ENCODE measurements around the gene TAF6L.
"Not testable (repeated sequence)": the region's sequence is repeated elsewhere in the genome, so short reads cannot be mapped to it uniquely, and the experiment has no call there.

The TAF6L gene

GRCh38 chr11:62805961-62806441, 34.8 kb downstream of the TAF6L start:
- DNase-seq: no peak

GRCh38 chr11:62806611-62807121, 35.5 kb downstream of the TAF6L start:
- DNase-seq: no peak

- DNase-seq: no peak
Measured at GRCh38 chr11:62810748-62811147, 39.6 kb downstream of the TAF6L start.

- DNase-seq: no peak
Measured at GRCh38 chr11:62811659-62812058, 40.5 kb downstream of the TAF6L start.

- no peak for DNase-seq
Measured at GRCh38 chr11:62816557-62816956, 45.4 kb downstream of the TAF6L start.

GRCh38 chr11:62817129-62817528, 45.9 kb downstream of the TAF6L start:
- no peak for DNase-seq

- no peak for DNase-seq
Measured at GRCh38 chr11:62823677-62824076, 52.5 kb downstream of the TAF6L start.

- DNase-seq: not testable (repeated sequence)
Measured at GRCh38 chr11:62828130-62828529, 56.9 kb downstream of the TAF6L start.

- no peak for DNase-seq
Measured at GRCh38 chr11:62830904-62831519, 59.8 kb downstream of the TAF6L start.

- DNase-seq: peak; percentile 98
Measured at GRCh38 chr11:62831520-62832335, 60.5 kb downstream of the TAF6L start, which contains the start of gene STX5. Gene STX5, minus strand, starts transcription at chr11:62832051. Its CDS starts 808 bp downstream, at chr11:62831243.

GRCh38 chr11:62832336-62833234, 61.4 kb downstream of the TAF6L start, which contains the start of gene TEX54:
Gene TEX54, minus strand, starts transcription at chr11:62832841.
- DNase-seq: no peak

GRCh38 chr11:62835336-62835735, 64.1 kb downstream of the TAF6L start:
- DNase-seq: no peak

Data from fibroblast of skin of back (primary cell).